Measurements from ENCODE around the gene INPP5A. TPM values are rescaled to one million over a fixed set of nuclear protein-coding genes. Genes with fewer than 3 reads are reported as not detected.

The INPP5A gene
- total and polyA plus RNA-seq, 2 of the 13 experiments (the other 11 are each of a cell fraction or from before 2014, with no cell fraction given), result 17.5 to 37.9 TPM

- no peak for TF ChIP-seq ZBTB26 (CRISPR knock-in tag; IDR thresholded peaks at IDR 0.05; ENCODE audit: borderline replicate concordance)
- TF ChIP-seq KLF15 (CRISPR knock-in tag; IDR thresholded peaks at IDR 0.05; ENCODE audit: borderline replicate concordance), result no peak
- no peak for TF ChIP-seq GATAD2A (CRISPR knock-in tag; IDR thresholded peaks at IDR 0.05)
- no peak for TF ChIP-seq GABPA (IDR thresholded peaks at IDR 0.05; ENCODE audit: low read depth, low read length)
- TF ChIP-seq GABPA (CRISPR knock-in tag; IDR thresholded peaks at IDR 0.05; ENCODE audit: low read depth), result no peak
- no peak for TF ChIP-seq IKZF1 (IDR thresholded peaks at IDR 0.05)
- no peak for TF ChIP-seq HBP1 (CRISPR knock-in tag; IDR thresholded peaks at IDR 0.05; ENCODE audit: low read depth)
Observed at GRCh38 chr10:132512693-132513345, 24.8 kb upstream of the INPP5A start (continued).

- Histone ChIP-seq H3K79me2 (ENCODE audit: insufficient read depth, low read length) (no peaks in the 10 kb centered on the region), H3K27me3 (ENCODE audit: control insufficient read depth in 1 of 2, insufficient read depth in 2 of 2, low read length in 2 of 2) (peaks cover 0 to 18% of the 10 kb centered on the region in 2 experiments; a peak in 3 of 5 replicates)
- ATAC-seq, result no peak
- TF ChIP-seq ZBTB33 (CRISPR knock-in tag; IDR thresholded peaks at IDR 0.05) (peak; percentile 89), ZIK1 (CRISPR knock-in tag; IDR thresholded peaks at IDR 0.05; ENCODE audit: borderline replicate concordance, low read depth) (no peak), CERS6 (CRISPR knock-in tag; IDR thresholded peaks at IDR 0.05) (no peak), ZFY (CRISPR knock-in tag; IDR thresholded peaks at IDR 0.05) (no peak), ZBTB38 (CRISPR knock-in tag; IDR thresholded peaks at IDR 0.05) (0 out of 2 replicates have a peak, but pooled peaks have one; percentile 22), ZNF276 (CRISPR knock-in tag; IDR thresholded peaks at IDR 0.05; ENCODE audit: low read depth) (no peak), ZMAT5 (CRISPR knock-in tag; IDR thresholded peaks at IDR 0.05; ENCODE audit: borderline replicate concordance, low read depth) (no peak)
Observed at GRCh38 chr10:132514821-132515520, 22.6 kb upstream of the INPP5A start.

More at GRCh38 chr10:132514821-132515520, 22.6 kb upstream of the INPP5A start:
- H3K9me3 ChIP-seq (ENCODE audit: low read length), result no peaks in the 10 kb centered on the region
- DNase-seq (ENCODE audit: low spot score) (no peak), FAIRE-seq (no peak)
- ChIA-PET CTCF (ENCODE audit: low intra/inter-chr PET ratio, low total read pairs) (no interaction called here), POLR2A (no interaction called here)
- H3K36me3 ChIP-seq (replicated peaks in 1 of 2; ENCODE audit: control insufficient read depth in 1 of 2, insufficient read depth in 2 of 2, low read length in 2 of 2), result no peaks in the 10 kb centered on the region
- H2AFZ ChIP-seq (ENCODE audit: low read length), result no peak overlapping the region
- no peaks in the 10 kb centered on the region for H4K20me1 ChIP-seq (ENCODE audit: insufficient read depth, low read length)
- no peak overlapping the region for H3K9ac ChIP-seq (ENCODE audit: insufficient read depth, low read depth, low read length)
- no peak overlapping the region for H3K4me3 ChIP-seq (replicated peaks in 1 of 3; ENCODE audit: insufficient read depth in 1 of 3, low read depth in 2 of 3, low read length in 3 of 3)
- intact Hi-C loops (cut with micrococcal nuclease; ENCODE audit: unreplicated experiment), result loop anchor here (5.0 kb wide), 2 partner anchors 58 to 77 kb away; no protein-coding TSS in a partner anchor
- in situ Hi-C loops (cut with HindIII; ENCODE audit: extremely low pct_ligation_motif_present, low pct_unique_long_range_greater_than_20kb), result no loop called here
- H3K4me1 ChIP-seq (ENCODE audit: insufficient read depth, low read length), result peaks cover 53% of the 10 kb centered on the region
- no peak overlapping the region for H3K27ac ChIP-seq (ENCODE audit: extremely low read length, insufficient read depth, low read length)
- 75% methylated on average over 18 of the region's 21 CpGs for WGBS (ENCODE audit: low lambda C conversion rate)
- BruUV-seq (replicated peaks), result no TSS peak
- no peak overlapping the region for H3K4me2 ChIP-seq (ENCODE audit: low read depth, low read length)

All from HepG2 (cell line).